Liver (tissue), 9 donors: ENCODE measurements around the gene COMTD1. TPM values are rescaled to one million over a fixed set of nuclear protein-coding genes. Genes with fewer than 3 reads are reported as not detected.
"Not testable (repeated sequence)": the region's sequence is repeated elsewhere in the genome, so short reads cannot be mapped to it uniquely, and the experiment has no call there.

ENCODE experiments used
- DNase-seq: peaks from one replicate; pipeline ENCODE4 v3.0.0-alpha.2; 2017; ENCODE audit warnings: low spot score
- H3K27ac ChIP-seq, 2 donors: one replicate each; pipeline ENCODE4 v1.7.0; 2013; ENCODE audit warnings: inconsistent platforms in 2 of 2, low read length in 2 of 2, control low read depth in 1 of 2, low read depth in 1 of 2, mild to moderate bottlenecking in 1 of 2
- H3K27me3 ChIP-seq, 4 donors: one replicate each; pipeline versions ENCODE4 v1.6.1 to v1.7.0; 2013; ENCODE audit warnings: low read length in 3 of 4, inconsistent platforms in 1 of 4, mild to moderate bottlenecking in 1 of 4, moderate library complexity in 1 of 4; ENCODE audit not compliant: control insufficient read depth in 4 of 4, insufficient read depth in 4 of 4
- H3K36me3 ChIP-seq, 4 donors: one replicate each; pipeline versions ENCODE4 v1.6.1 to v1.7.0; 2013; ENCODE audit warnings: low read length in 3 of 4, mild to moderate bottlenecking in 3 of 4, low read depth in 1 of 4, moderate library complexity in 1 of 4; ENCODE audit not compliant: control insufficient read depth in 4 of 4, insufficient read depth in 3 of 4
- H3K4me1 ChIP-seq, 4 donors: one replicate each; pipeline versions ENCODE4 v1.6.1 to v1.7.0; 2013; ENCODE audit warnings: low read length in 3 of 4, mild to moderate bottlenecking in 3 of 4, moderate library complexity in 1 of 4; ENCODE audit not compliant: control insufficient read depth in 4 of 4, insufficient read depth in 4 of 4
- H3K4me3 ChIP-seq, 3 donors: one replicate each; pipeline versions ENCODE4 v1.6.1 to v1.7.0; 2013; ENCODE audit warnings: low read length in 3 of 3, control low read depth in 1 of 3, low read depth in 1 of 3, mild to moderate bottlenecking in 1 of 3
- H3K9ac ChIP-seq, 2 donors: one replicate each; pipeline ENCODE4 v1.7.0; 2013; ENCODE audit warnings: low read length in 2 of 2, mild to moderate bottlenecking in 2 of 2, moderate library complexity in 2 of 2, control low read depth in 1 of 2, low read depth in 1 of 2
- H3K9me3 ChIP-seq, 4 donors: one replicate each; pipeline versions ENCODE4 v1.6.1 to v1.7.0; 2013; ENCODE audit warnings: low read length in 3 of 4; ENCODE audit not compliant: control insufficient read depth in 4 of 4
- ATF3 ChIP-seq: IDR thresholded peaks from 2 replicates; pipeline ENCODE4 v1.6.1; 2016; ENCODE audit warnings: antibody characterized with exemption
- CTCF ChIP-seq: fragments of 150-350 bp; IDR thresholded peaks from 2 replicates; pipeline ENCODE4 v1.5.1; 2017; ENCODE audit warnings: improper control_type of control experiment, low read depth, low read length; ENCODE audit not compliant: missing input control
- EGR1 ChIP-seq, 2 donors: IDR thresholded peaks; 2 replicates each; pipeline ENCODE4 v1.6.1; 2016 to 2018; ENCODE audit warnings: antibody characterized with exemption in 2 of 2, low read depth in 2 of 2
- FOXA1 ChIP-seq: IDR thresholded peaks from 2 replicates; pipeline ENCODE4 v1.6.1; 2016; ENCODE audit warnings: antibody characterized with exemption
- FOXA2 ChIP-seq: IDR thresholded peaks from 2 replicates; pipeline ENCODE4 v1.6.1; 2016; ENCODE audit warnings: antibody characterized with exemption
- GABPA ChIP-seq, 2 donors: IDR thresholded peaks in 1 of 2; conservative IDR thresholded peaks in 1 of 2; 2 replicates each; pipeline ENCODE4 v1.6.1; 2016; ENCODE audit warnings: antibody characterized with exemption in 2 of 2, mild to moderate bottlenecking in 1 of 2, moderate library complexity in 1 of 2
- HNF4A ChIP-seq, 2 donors: conservative IDR thresholded peaks; 2 replicates each; pipeline ENCODE4 v1.6.1; 2016; ENCODE audit warnings: antibody characterized with exemption in 2 of 2, mild to moderate bottlenecking in 2 of 2
- HNF4G ChIP-seq: IDR thresholded peaks from 2 replicates; pipeline ENCODE4 v1.6.1; 2016; ENCODE audit warnings: antibody characterized with exemption
- JUND ChIP-seq, 2 donors: IDR thresholded peaks; 2 replicates each; pipeline ENCODE4 v1.6.1; 2016; ENCODE audit warnings: antibody characterized with exemption in 2 of 2
- MAX ChIP-seq: IDR thresholded peaks from 2 replicates; pipeline ENCODE4 v1.6.1; 2016; ENCODE audit warnings: antibody characterized with exemption
- NR2F2 ChIP-seq: IDR thresholded peaks from 2 replicates; pipeline ENCODE4 v1.6.1; 2016; ENCODE audit warnings: antibody characterized with exemption
- RAD21 ChIP-seq, 2 donors: IDR thresholded peaks; 2 replicates each; pipeline ENCODE4 v1.6.1; 2016; ENCODE audit warnings: antibody characterized with exemption in 2 of 2, mild to moderate bottlenecking in 2 of 2
- REST ChIP-seq: IDR thresholded peaks from 2 replicates; pipeline ENCODE4 v1.6.1; 2016; ENCODE audit warnings: antibody characterized with exemption, mild to moderate bottlenecking
- RXRA ChIP-seq, 2 donors: IDR thresholded peaks; 2 replicates each; pipeline ENCODE4 v1.6.1; 2017 to 2018; ENCODE audit warnings: antibody characterized with exemption in 2 of 2, mild to moderate bottlenecking in 1 of 2
- SP1 ChIP-seq: IDR thresholded peaks from 2 replicates; pipeline ENCODE4 v1.6.1; 2018; ENCODE audit warnings: antibody characterized with exemption, mild to moderate bottlenecking
- TAF1 ChIP-seq: conservative IDR thresholded peaks from 2 replicates; pipeline ENCODE4 v1.6.1; 2016; ENCODE audit warnings: antibody characterized with exemption, mild to moderate bottlenecking
- YY1 ChIP-seq: IDR thresholded peaks from 2 replicates; pipeline ENCODE4 v1.6.1; 2016; ENCODE audit warnings: antibody characterized with exemption, mild to moderate bottlenecking
- ZBTB33 ChIP-seq: IDR thresholded peaks from 2 replicates; pipeline ENCODE4 v1.6.1; 2016; ENCODE audit warnings: antibody characterized with exemption
- WGBS: extraction: QIAGEN DNeasy Blood & Tissue Kit; methylation state at CpG from one replicate; pipeline ENCODE4 v1.1.7; 2013; 5-methylcytosine and 5-hydroxymethylcytosine counted together
- polyA plus RNA-seq, 2 donors: library from polyadenylated mRNA; stranded (reverse) in 1 of 2; unstranded in 1 of 2; fragments of 200-250 nt in 1 of 2; fragments of >200 nt in 1 of 2; fragmentation: Nextera tagmentation in 1 of 2; extraction: Ambion mirVana in 1 of 2; gene quantifications; one replicate each; pipeline versions ENCODE4 v1.2.1 to v1.2.3, GENCODE V29; 2013 to 2015
- total RNA-seq, 2 donors: library from RNA; depleted of rRNA; stranded (reverse); fragments of >200 nt; gene quantifications; one replicate each; pipeline ENCODE4 v1.2.3, GENCODE V29; 2014
- donor health status: healthy.
- donor health status: healthy.
- donor health status: healthy.
- donor health status: healthy.
- donor health status: healthy.

The COMTD1 gene
- total and polyA plus RNA-seq, 4 donors = 6.5 to 44.2 (median 26.5) TPM

- TF ChIP-seq RXRA (IDR thresholded peaks at IDR 0.05) = no peak
- TF ChIP-seq REST = no peak
These were observed 29.8 kb downstream of the COMTD1 start (continued) for GRCh38 chr10:75205908-75206307.

DNA sequence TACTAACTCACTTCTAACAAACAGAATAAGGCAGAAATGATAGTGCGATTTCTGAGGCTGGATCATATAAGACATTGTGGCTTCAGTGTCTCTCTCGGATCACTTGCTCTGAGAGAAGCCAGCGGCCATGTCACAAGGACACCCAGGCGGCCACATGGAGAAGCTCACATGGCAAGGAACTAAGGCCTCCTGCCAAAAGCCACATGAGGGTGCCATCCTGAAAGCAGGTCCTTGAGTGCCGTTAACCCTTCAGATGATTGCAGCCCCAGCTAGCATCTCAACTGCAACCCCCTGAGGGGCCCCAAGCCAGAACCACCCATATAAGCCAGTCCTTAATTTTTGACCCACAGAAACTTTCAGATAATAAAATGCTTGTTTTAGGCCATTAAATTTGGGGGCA, 32.0 kb downstream of the COMTD1 start:
- H3K27me3 ChIP-seq = no peaks in the 10 kb centered on the region
- no peak for TF ChIP-seq JUND (IDR thresholded peaks at IDR 0.05)
- no peak for TF ChIP-seq EGR1 (IDR thresholded peaks at IDR 0.05; ENCODE audit: low read depth in 2 of 2)
- no peak for TF ChIP-seq REST
- no peak for TF ChIP-seq MAX
- TF ChIP-seq TAF1 = no peak
- TF ChIP-seq CTCF = no peak
- TF ChIP-seq RXRA (IDR thresholded peaks at IDR 0.05) = no peak
- TF ChIP-seq SP1 = no peak
- TF ChIP-seq FOXA2 = no peak
- no peak for TF ChIP-seq FOXA1
- no peak for TF ChIP-seq RAD21 (IDR thresholded peaks at IDR 0.05)
- no peak for TF ChIP-seq ATF3
- TF ChIP-seq ZBTB33 = no peak
- no peak for TF ChIP-seq NR2F2
- TF ChIP-seq HNF4G = no peak
- no peak for TF ChIP-seq YY1
- TF ChIP-seq HNF4A (conservative IDR thresholded peaks at IDR 0.05) = no peak
- no peak for TF ChIP-seq GABPA (IDR thresholded peaks at IDR 0.05 in 1 of 2, conservative IDR thresholded peaks at IDR 0.05 in 1 of 2)
- no peak overlapping the region for H3K27ac ChIP-seq
- H3K4me3 ChIP-seq = no peak overlapping the region
- H3K9ac ChIP-seq = no peak overlapping the region
- H3K9me3 ChIP-seq = no peaks in the 10 kb centered on the region
- no peaks in the 10 kb centered on the region for H3K4me1 ChIP-seq
- WGBS = 96% methylated on average over 5 of the region's 5 CpGs
- DNase-seq = no peak
- H3K36me3 ChIP-seq = no peaks in the 10 kb centered on the region

DNA sequence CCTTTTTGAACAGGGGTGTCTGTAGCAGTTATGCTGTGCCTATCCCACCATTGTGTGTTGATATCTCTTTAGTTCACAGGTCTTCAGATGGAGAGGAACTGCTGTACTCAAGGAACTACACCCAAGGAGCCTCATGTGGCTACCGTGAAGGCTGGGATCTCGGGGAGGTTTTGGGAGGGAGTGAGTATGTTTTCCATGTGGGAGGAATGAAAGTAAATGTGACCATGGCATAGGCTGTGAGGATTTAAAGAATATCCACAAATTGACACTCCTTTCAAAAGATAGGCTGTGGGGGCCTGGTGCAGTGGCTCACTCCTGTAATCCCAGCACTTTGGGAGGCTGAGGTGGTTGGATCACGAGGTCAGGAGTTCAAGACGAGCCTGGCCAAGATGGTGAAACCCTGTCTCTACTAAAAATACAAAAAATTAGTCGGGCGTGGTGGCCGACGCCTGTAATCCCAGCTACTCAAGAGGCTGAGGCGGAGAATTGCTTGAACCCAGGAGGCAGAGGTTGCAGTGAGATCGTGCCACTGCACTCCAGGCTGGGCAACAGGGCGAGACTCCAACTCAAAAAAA, 32.6 kb downstream of the COMTD1 start:
- not testable (repeated sequence) for DNase-seq, H3K9me3 ChIP-seq, H3K27me3 ChIP-seq, H3K4me3 ChIP-seq, H3K9ac ChIP-seq, H3K4me1 ChIP-seq, H3K36me3 ChIP-seq, H3K27ac ChIP-seq
- WGBS = 89% methylated on average over 11 of the region's 11 CpGs
